HG02763 (cell line): ENCODE results near the gene ARHGAP10.
A peak's percentile ranks its signal among the peaks of the same experiment; 100 is the strongest.

Experiments
- ATAC-seq: cut with Tn5 transposase; IDR thresholded peaks from one replicate; pipeline ENCODE4 v1.9.1; 2021; ENCODE audit warnings: mild to moderate bottlenecking, moderate library complexity; ENCODE audit not compliant: unreplicated experiment

ARHGAP10 gene

DNA sequence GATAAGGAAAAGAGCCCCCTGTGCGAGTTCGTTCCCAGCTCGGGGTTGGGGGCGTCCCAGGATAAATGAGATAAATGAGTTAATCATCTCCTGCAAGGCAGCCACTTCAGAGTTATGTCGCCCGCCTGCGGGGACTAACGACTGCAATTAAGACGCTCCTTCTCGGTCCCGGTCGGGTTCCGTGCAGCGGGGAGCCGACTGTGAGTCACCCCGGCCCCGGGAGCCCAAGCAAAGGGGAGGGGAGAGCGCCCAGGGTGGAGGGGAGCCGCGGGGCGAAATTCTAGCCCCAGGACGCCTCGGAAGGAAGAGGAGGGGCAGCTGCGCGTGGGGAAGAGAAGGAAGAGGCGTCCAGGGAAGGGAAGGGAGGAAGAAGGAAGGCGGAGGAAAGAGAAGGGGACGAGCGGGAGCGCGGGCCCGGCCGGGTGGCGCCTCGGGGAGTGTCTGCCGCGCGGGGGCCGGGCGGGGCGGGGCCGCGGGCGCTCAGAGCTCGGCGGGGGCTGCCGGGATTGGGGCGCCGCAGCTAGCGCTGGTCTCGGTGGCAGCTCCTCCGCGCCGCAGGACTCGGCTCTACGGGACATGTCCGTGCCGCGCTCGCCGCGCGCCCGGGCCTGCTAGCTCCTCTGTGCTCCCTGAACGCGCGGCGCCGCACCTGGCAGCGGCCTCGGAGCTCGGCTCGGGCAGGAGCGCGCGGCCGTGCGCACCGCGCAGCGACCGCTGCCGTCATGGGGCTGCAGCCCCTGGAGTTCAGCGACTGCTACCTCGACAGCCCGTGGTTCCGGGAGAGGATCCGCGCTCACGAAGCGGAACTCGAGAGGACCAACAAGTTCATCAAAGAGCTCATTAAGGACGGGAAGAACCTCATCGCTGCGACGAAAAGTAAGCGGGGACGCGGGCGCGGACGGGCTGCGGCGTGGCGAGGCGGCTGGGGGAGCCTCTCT lies at the start of gene ARHGAP10:
TSS of gene ARHGAP10 (plus strand) at position 509 of the 938 bp plus-strand sequence. CDS start at position 723, 214 bp downstream.
- peak; percentile 63 for ATAC-seq

DNA sequence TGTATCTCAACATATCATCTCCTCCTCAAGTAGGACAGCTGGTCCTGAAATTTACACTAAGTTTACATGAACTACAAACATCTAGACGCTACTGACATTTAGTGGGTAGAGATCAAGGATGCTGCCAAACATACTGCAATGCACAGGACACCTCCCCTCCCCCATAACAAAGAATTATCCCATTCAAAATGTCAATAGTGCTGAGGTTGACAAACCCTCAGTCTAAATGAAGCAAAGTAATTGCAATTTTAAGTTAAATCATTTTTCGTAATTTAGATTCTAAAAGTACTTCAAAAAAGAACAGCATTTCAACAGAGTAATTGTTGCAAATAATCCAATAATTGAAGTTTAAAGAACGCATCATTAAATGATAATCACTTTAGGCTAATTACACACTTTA lies 49.1 kb upstream of the ARHGAP10 start:
- ATAC-seq, result no peak

DNA sequence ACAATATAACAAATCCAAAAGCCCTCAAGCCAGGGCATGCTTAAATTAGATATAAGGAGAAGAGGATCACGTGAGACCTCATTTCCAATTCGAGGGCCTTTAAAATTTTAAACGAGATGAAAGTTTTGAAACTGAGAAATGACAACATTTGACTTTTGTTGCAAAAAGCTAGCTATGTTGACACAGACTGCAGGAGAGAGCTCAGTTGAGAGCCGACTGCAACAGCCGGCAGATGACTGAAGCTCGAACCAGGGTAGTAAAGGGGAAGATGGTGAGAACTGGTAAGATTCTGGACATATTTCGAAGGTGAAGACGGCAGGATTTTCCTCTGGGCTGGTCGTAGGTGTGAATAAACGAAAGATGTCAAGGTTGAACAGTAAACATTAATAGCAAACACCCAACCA lies 48.7 kb upstream of the ARHGAP10 start:
- ATAC-seq, result no peak

DNA sequence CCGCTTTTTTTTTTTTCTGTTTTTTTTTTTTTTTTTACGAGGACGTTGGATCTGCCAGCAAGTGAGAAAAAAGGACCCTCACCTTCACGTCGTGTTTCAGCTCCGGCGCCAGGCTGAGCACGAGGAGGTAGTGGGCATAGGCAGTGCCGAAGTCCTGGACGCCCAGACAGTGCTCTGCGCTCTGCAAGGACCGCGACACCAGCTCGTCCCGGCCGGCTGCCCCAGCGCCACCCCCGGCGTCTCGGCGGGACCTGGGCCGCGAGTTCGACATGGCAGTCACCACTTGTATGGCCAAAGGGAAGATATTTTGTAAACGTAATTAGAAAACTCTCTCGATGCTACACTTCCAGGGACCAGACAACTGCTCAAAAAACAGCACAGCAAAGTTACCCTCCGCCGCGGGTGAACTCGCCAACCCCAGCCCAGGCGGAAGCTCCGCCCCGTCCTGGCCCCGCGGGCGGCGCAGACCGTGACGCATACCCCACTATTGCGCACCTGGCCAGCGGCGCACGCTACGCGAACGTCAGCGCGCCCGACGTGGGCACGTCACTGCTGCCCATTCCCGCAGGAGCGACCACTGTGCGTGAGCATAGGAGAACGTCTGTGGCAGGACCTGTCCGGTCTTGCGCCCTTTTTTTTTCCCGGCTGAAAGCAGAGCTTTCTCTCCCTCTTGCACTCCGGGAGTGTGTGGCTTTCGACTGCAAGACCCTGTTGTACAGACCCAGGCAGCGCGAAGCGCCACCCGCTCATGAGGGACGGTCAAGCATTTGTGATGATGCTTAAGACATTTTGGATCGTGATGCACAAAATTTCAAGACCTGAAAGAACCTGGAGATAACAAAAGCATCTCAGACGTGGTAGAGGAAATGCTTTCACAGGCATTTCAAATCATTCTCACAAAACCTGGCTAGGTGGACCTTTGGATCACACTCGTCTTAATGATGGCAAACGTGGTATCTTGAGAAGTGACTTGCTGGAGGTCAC lies 47.9 kb upstream of the ARHGAP10 start, which contains the start of gene PRMT9:
TSS of gene PRMT9 (minus strand) at position 447 of the 984 bp plus-strand sequence. CDS start at position 271, 176 bp downstream.
- peak; percentile 100 for ATAC-seq

- no peak for ATAC-seq
These were observed 42.8 kb upstream of the ARHGAP10 start for GRCh38 chr4:147689067-147689466.

DNA sequence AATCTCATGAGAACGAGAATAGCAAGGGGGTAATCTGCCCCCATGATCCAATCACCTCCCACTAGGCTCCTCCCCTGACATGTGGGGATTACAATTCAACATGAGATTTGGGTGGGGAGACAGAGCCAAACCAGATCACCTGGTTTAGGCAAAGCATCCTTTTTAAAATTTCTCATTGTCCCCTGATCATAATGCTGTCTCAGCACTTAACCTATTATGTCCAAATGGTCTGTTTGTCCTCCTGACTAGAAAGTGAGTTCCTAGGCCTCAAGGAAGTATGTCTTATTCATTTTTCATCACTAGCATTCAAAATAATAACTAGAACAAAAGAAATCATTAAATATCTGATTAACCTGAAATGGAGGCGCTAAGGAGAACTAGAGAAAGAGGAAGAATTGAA lies 40.1 kb upstream of the ARHGAP10 start:
- no peak for ATAC-seq

- ATAC-seq, result no peak
These were observed 38.7 kb upstream of the ARHGAP10 start for GRCh38 chr4:147693218-147693617.

DNA sequence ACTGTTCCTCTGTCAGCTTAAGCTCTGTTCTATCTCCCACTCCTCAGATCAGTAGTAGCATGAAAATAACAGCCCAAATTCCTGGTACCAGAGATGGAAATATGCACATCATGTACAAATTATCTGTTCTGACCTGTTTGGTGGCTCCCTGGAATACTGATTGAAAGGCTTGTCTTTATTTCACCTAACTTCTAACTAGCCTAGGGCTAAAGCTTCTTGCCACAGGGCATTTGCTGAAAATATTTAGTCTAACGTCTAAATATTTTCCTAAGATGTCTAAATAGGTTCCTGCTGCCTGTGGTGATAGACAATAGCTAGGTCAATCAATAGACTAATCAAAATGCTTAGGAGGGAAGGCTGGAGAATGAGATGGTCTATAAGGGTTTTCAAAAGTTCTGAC lies 35.0 kb upstream of the ARHGAP10 start:
- no peak for ATAC-seq

DNA sequence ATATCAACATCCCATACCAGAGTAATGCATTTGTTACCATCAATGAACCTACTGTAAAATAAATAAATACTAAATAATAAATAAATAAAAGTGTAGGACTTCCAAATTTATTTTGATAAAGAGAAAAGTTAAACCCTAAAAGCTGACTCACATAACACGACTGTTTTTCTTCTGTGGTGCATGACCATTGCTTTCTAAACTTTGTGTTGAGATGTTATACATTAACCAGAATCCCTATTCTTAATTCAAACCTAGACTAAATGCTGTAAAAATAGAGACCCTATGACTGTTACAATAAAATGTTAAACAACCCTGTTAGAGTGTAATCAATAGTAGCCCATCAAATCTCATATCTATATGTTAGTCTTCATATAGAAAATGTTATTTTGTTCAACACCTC lies 27.0 kb upstream of the ARHGAP10 start:
- ATAC-seq, result no peak

DNA sequence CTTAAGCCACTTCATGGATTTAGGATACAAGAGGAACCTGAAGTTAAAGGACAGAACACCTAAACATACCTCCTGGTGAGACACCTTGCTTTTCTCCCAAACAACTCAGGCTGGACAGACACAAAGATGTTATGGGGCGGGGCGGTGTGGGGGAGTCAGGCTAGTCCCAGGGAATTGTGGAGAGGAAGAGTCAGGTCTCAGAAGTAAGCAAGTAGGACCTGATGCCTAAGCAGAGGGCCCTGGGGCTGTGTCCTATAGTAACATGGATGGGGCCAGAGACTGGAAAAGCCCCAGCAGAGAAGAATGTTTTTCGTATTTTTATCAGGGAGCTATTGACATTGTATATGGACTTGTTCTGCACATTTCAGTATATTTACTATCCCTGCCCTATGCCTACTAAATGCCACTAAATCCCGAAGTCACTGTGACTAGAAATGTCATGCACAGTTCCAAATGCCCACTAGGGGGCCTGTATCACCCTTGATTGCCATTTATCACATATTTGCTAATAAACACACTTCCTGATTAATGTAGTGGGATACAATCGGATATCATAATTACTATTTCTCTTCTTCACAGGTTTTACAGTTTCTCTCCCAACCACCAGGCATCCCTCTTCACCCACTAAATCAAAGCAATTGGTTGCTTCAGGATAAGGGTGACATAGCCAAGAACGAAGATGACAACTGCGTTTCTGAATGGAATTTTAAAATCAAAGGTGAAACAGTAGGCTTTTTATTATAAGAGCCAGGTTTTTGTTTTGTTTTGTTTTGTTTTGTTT lies 23.8 kb upstream of the ARHGAP10 start:
- no peak for ATAC-seq

GRCh38 chr4:147709999-147710398 lies 21.9 kb upstream of the ARHGAP10 start:
- ATAC-seq, result no peak

DNA sequence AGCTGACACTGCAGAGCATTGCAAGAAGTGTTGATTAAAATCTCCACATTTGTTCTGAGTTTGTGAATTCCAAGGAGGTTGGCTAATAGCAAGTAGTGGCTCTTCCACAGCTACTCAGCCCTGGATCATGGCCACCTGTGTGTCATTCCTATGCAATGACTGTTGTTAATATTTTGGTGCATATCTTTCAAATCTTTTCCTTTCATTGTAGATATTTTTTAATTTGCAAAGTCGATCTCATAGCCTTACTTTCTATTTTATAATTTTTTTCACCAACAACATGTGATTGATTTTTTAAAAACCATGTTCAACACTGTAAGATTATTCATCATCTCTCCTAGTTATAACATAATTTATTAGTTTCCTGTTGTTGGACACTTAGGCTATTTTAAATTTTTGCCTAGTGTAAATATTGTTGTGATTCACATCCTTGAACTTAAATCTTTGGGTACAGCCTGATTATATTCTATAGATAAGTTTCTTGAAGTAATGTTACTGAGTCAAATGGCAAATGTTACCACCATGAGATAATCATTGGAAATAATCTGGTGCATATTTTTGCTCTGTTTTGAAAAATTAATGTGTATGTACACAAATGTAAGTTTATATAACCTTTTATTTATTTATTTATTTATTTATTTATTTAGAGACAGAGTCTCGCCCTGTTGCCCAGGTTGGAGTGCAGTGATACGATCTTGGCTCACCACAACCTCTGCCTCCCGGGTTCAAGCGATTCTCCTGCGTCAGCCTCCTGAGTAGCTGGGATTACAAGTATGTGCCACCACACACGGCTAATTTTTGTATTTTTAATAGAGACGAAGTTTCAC lies 17.1 kb upstream of the ARHGAP10 start:
- no peak for ATAC-seq

DNA sequence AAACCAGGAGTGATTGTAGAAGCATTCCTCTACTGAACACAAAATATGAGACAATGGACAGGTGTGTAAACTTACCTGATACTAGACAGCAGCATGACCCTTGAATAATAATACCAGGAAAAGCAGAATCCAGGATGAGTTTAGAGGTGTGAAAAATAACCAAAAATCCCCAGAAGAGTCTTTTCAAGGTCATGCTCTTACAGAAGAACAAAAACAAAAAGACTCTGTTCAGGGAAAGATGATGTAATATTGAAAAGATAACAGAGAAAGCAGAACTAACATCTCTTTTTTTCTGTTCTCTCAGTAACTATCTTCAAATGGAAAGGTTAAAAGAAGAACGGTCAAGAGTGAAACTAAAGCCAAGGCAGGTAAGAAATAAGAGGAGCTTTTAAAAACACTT lies 14.0 kb upstream of the ARHGAP10 start:
- ATAC-seq, result peak; percentile 79

- ATAC-seq, result no peak
These were observed 8.6 kb upstream of the ARHGAP10 start for GRCh38 chr4:147723326-147723725.

- ATAC-seq, result no peak
These were observed 7.3 kb upstream of the ARHGAP10 start for GRCh38 chr4:147724468-147725201.

DNA sequence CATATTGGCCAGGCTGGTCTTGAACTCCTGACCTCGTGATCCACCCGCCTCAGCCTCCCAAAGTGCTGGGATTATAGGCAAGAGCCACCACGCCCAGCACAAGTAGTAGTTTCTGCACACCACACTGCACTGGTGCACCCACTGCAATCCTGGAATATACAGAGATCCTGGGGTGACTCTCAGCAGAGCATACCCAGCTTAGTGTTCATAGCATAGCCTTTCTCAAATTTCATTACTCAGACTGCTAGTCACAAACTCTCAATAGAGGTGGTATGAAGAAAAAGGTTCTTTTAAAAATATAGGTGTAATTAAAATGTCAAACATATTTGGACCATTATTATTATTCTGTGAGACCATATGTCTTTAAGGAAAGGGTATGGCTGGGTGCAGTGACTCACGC lies 6.2 kb upstream of the ARHGAP10 start:
- no peak for ATAC-seq

- no peak for ATAC-seq
These were observed 4.3 kb upstream of the ARHGAP10 start for GRCh38 chr4:147727476-147728028.

- no peak for ATAC-seq
These were observed 1.6 kb upstream of the ARHGAP10 start for GRCh38 chr4:147730333-147730732.
